Measurements from ENCODE around the gene RYR2.

- TF ChIP-seq CTCF (IDR thresholded peaks at IDR 0.05) (no peak), POLR2AphosphoS5 (IDR thresholded peaks at IDR 0.05) (no peak), POLR2A (IDR thresholded peaks at IDR 0.05) (no peak)
These were observed 267.7 kb downstream of the RYR2 start for GRCh38 chr1:237309595-237310118.

All from breast epithelium (tissue), 3 donors.